GM12878 (cell line): ENCODE data around the gene CD209. TPM values are rescaled to one million over a fixed set of nuclear protein-coding genes. Genes with fewer than 3 reads are reported as not detected.

Source experiments
- ATAC-seq: fragments of 200-7000 bp; cut with Tn5 transposase; 3 replicates; pipeline ENCODE4 v1.9.1; 2020; ENCODE audit warnings: mild to moderate bottlenecking, moderate library complexity
- BruUV-seq: library from RNA; stranded (reverse); fragments of 400-500 nt; replicated peaks from 2 replicates; lab custom pipeline; 2021; lab: Mats Ljungman, UMichigan
- CTCF ChIA-PET: fragments of 300-600 bp; sonication (Branson Sonifier 250); formaldehyde crosslinking; extraction: SDS; loops from one replicate; lab custom pipeline; 2021; ENCODE audit warnings: inconsistent platforms; lab: Yijun Ruan, JAX
- POLR2A ChIA-PET: fragments of 350-600 bp; formaldehyde crosslinking; extraction: SDS; loops from one replicate; lab custom pipeline; 2021; ENCODE audit warnings: inconsistent platforms; lab: Charles Lee
- RAD21 ChIA-PET: fragments of 300-600 bp; sonication (Branson Sonifier 250); formaldehyde crosslinking; loops from one replicate; lab custom pipeline; 2023; ENCODE audit warnings: antibody characterized with exemption; ENCODE audit not compliant: unreplicated experiment; lab: Charles Lee
- SMC1A ChIA-PET: fragments of 300-600 bp; sonication (Branson Sonifier 250); formaldehyde crosslinking; loops from one replicate; lab custom pipeline; 2023; ENCODE audit not compliant: unreplicated experiment, uncharacterized antibody; lab: Charles Lee
- DNase-seq: peaks from one replicate; pipeline ENCODE4 v3.0.0-alpha.2; 2011; ENCODE audit warnings: low read depth, low spot score
- FAIRE-seq: peaks from 3 replicates; lab custom pipeline; 2011; peaks lifted over from hg19 to GRCh38; lab: Jason Lieb, UNC
- H2AFZ ChIP-seq: 2 replicates; pipeline ENCODE4 v1.6.0; 2011; ENCODE audit warnings: low read depth, low read length, control low read depth; ENCODE audit not compliant: control insufficient read depth
- H3K27ac ChIP-seq: 2 replicates; pipeline ENCODE4 v1.5.1; 2011; ENCODE audit warnings: control low read depth; ENCODE audit not compliant: control insufficient read depth, insufficient read depth
- H3K27me3 ChIP-seq, 2 experiments: replicated peaks in 1 of 2; 2 replicates each; pipeline versions ENCODE4 v1.6.0 to v1.6.1; 2011; ENCODE audit warnings: low read length in 1 of 2; ENCODE audit not compliant: control insufficient read depth in 2 of 2, insufficient read depth in 2 of 2
- H3K36me3 ChIP-seq, 2 experiments: 2 replicates each; pipeline ENCODE4 v1.5.1; 2011; ENCODE audit warnings: low read length in 1 of 2; ENCODE audit not compliant: control insufficient read depth in 2 of 2, insufficient read depth in 2 of 2
- H3K4me1 ChIP-seq: 2 replicates; pipeline ENCODE4 v1.6.1; 2011; ENCODE audit warnings: mild to moderate bottlenecking, low read length, moderate library complexity, mixed read lengths; ENCODE audit not compliant: control insufficient read depth, insufficient read depth
- H3K4me2 ChIP-seq: 2 replicates; pipeline ENCODE4 v1.6.0; 2011; ENCODE audit warnings: control low read depth; ENCODE audit not compliant: control insufficient read depth, insufficient read depth
- H3K4me3 ChIP-seq: fragments of 200-600 bp; sonication (generic); 2 replicates; pipeline ENCODE4 v1.5.1; 2016
- H3K79me2 ChIP-seq: 2 replicates; pipeline ENCODE4 v1.6.0; 2011; ENCODE audit warnings: low read length; ENCODE audit not compliant: control insufficient read depth, insufficient read depth
- H3K9ac ChIP-seq: 2 replicates; pipeline ENCODE4 v1.8.0; 2011; ENCODE audit warnings: low read length, control low read depth, mixed read lengths; ENCODE audit not compliant: control insufficient read depth, insufficient read depth
- H3K9me3 ChIP-seq: replicated peaks from 3 replicates; pipeline ENCODE4 v1.5.1; 2011; ENCODE audit warnings: mild to moderate bottlenecking, low read length; ENCODE audit not compliant: control insufficient read depth, insufficient read depth
- H4K20me1 ChIP-seq: 2 replicates; pipeline ENCODE4 v1.6.0; 2011; ENCODE audit not compliant: control insufficient read depth, insufficient read depth
- IRF4 ChIP-seq: IDR thresholded peaks from 2 replicates; pipeline ENCODE4 v1.6.1; 2011; ENCODE audit warnings: low read depth, low read length
- YBX1 ChIP-seq: fragments of 450-650 bp; IDR thresholded peaks from 2 replicates; pipeline ENCODE4 v1.6.1; 2016; ENCODE audit warnings: antibody characterized with exemption
- YY1 ChIP-seq: IDR thresholded peaks from 2 replicates; pipeline ENCODE4 v1.6.1; 2011; ENCODE audit warnings: low read depth, mild to moderate bottlenecking, low read length
- WGBS: methylation state at CpG from one replicate; pipeline ENCODE4 v1.1.6; 2016; ENCODE audit warnings: low lambda C conversion rate; ENCODE audit not compliant: insufficient replicate concordance, insufficient coverage; ENCODE audit errors: missing lambda C conversion rate; 5-methylcytosine and 5-hydroxymethylcytosine counted together
- in situ Hi-C: fragments of 300-500 bp; cut with MboI; formaldehyde crosslinking; loops from 9 replicates; pipeline ENCODE4 v1.14.3; 2018; ENCODE audit warnings: mixed read lengths
- intact Hi-C: fragments of 100-400 bp; cut with micrococcal nuclease; formaldehyde crosslinking; loops from one replicate; pipeline ENCODE4 v1.14.2; 2022; ENCODE audit not compliant: unreplicated experiment
- polyA plus RNA-seq, 11 experiments: library from polyadenylated mRNA; depleted of rRNA in 4 of 11; unstranded in 6 of 11; stranded (reverse) in 5 of 11; fragments of >200 nt; fragmentation: Nextera tagmentation in 4 of 11; fragmentation: Illumina TruSeq in 1 of 11; extraction: Ambion mirVana in 4 of 11; extraction: Trizol in 1 of 11; gene quantifications; 1 replicate in 1 of 11; 2 replicates in 10 of 11; pipeline versions ENCODE4 v1.2.1 to v1.2.3, GENCODE V29; 2011 to 2016; ENCODE audit warnings: inconsistent platforms in 2 of 11, missing spikeins in 2 of 11, low read depth in 1 of 11
- total RNA-seq, 4 experiments: library from RNA; depleted of rRNA in 3 of 4; stranded (reverse); fragments of >200 nt in 3 of 4; fragmentation: Illumina TruSeq in 1 of 4; extraction: Trizol in 1 of 4; gene quantifications; 2 replicates each; pipeline versions ENCODE4 v1.2.1 to v1.2.3, GENCODE V29; 2013 to 2021
- TF ChIP-seq, protein P1 (sequence below): IDR thresholded peaks from 2 replicates; pipeline ENCODE4 v1.6.1; 2011; ENCODE audit warnings: borderline replicate concordance, low read depth, mild to moderate bottlenecking, moderate library complexity, mixed read lengths, low read length; ENCODE audit not compliant: insufficient read depth; ENCODE audit errors: extremely low read length
- TF ChIP-seq, protein P2 (sequence below): IDR thresholded peaks from 2 replicates; pipeline ENCODE4 v1.6.1; 2012; ENCODE audit warnings: low read depth, low read length, improper control_type of control experiment
- TF ChIP-seq, protein P3 (sequence below): fragments of 450-650 bp; IDR thresholded peaks from 2 replicates; pipeline ENCODE4 v1.6.1; 2016; ENCODE audit warnings: mild to moderate bottlenecking

CD209 gene
- total and polyA plus RNA-seq, 10 of the 15 experiments (the other 5 are each of a cell fraction or from before 2014, with no cell fraction given): 0.04 to 0.21 (median 0.10) TPM; not detected in 3

DNA sequence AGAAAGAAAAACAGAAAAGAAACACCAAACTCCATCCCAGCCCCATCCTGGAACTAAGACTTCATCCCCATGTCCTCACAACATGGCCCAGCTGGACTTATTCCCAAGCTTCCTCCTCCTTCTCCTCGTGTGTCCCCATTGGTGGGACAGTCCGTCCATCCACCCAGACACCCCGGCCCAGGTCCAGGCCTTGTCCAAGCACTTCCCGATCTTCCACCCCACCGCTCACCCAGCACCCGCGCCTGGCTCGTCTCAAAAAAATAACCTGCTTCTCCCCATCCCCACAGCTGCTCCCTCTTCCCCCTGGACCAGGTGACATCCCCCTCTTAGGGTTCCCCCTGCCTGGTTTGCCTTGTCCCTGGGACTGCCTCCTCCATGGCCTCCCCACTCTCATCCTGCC lies 44.0 kb downstream of the CD209 start:
- H3K4me1 ChIP-seq: peaks cover 70% of the 10 kb centered on the region
- no peaks in the 10 kb centered on the region for H4K20me1 ChIP-seq
- no peak overlapping the region for H3K4me2 ChIP-seq
- POLR2A ChIA-PET: interaction anchor here (0.6 to 1.0 kb wide), 6 partner anchors 9 to 521 kb away, joined by 3 to 5 read pairs (median 3); no protein-coding TSS in a partner anchor
- H3K36me3 ChIP-seq: no peaks in the 10 kb centered on the region
- no peak for TF ChIP-seq YY1
- no peak for TF ChIP-seq YBX1
- TF ChIP-seq, protein P1, sequence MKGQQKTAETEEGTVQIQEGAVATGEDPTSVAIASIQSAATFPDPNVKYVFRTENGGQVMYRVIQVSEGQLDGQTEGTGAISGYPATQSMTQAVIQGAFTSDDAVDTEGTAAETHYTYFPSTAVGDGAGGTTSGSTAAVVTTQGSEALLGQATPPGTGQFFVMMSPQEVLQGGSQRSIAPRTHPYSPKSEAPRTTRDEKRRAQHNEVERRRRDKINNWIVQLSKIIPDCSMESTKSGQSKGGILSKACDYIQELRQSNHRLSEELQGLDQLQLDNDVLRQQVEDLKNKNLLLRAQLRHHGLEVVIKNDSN: no peak
- TF ChIP-seq IRF4: no peak
- TF ChIP-seq, protein P2, sequence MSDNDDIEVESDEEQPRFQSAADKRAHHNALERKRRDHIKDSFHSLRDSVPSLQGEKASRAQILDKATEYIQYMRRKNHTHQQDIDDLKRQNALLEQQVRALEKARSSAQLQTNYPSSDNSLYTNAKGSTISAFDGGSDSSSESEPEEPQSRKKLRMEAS: no peak
- TF ChIP-seq, protein P3, sequence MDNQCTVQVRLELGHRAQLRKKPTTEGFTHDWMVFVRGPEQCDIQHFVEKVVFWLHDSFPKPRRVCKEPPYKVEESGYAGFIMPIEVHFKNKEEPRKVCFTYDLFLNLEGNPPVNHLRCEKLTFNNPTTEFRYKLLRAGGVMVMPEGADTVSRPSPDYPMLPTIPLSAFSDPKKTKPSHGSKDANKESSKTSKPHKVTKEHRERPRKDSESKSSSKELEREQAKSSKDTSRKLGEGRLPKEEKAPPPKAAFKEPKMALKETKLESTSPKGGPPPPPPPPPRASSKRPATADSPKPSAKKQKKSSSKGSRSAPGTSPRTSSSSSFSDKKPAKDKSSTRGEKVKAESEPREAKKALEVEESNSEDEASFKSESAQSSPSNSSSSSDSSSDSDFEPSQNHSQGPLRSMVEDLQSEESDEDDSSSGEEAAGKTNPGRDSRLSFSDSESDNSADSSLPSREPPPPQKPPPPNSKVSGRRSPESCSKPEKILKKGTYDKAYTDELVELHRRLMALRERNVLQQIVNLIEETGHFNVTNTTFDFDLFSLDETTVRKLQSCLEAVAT: peak; percentile 89
- in situ Hi-C loops (loop anchor here (10.0 kb wide), 2 partner anchors 519 to 1179 kb away; no protein-coding TSS in a partner anchor), intact Hi-C loops (loop anchor here (5.0 to 10.0 kb wide), 2 partner anchors 104 to 491 kb away; no protein-coding TSS in a partner anchor)
- SMC1A ChIA-PET: interaction anchor here (1.0 kb wide), 1 partner anchor 41 kb away, joined by 6 read pairs; no protein-coding TSS in a partner anchor
- H3K4me3 ChIP-seq: no peak overlapping the region
- peaks cover 32% of the 10 kb centered on the region for H3K79me2 ChIP-seq
- CTCF ChIA-PET: no interaction called here
- no TSS peak for BruUV-seq
- DNase-seq (no peak), ATAC-seq (no peak), FAIRE-seq (no peak)
- no peaks in the 10 kb centered on the region; the same call in 2 of the 3 replicates for H3K9me3 ChIP-seq
- H3K27me3 ChIP-seq: no peaks in the 10 kb centered on the region
- RAD21 ChIA-PET: interaction anchor here (0.6 to 2.5 kb wide), 2 partner anchors 33 to 40 kb away, joined by 3 to 11 read pairs; no protein-coding TSS in a partner anchor
- H2AFZ ChIP-seq: no peak overlapping the region
- peak overlapping the region; percentile 99 for H3K27ac ChIP-seq
- 0 out of 2 replicates have a peak overlapping the region, but pooled peaks have one; percentile 1 for H3K9ac ChIP-seq
- 81% methylated on average over 8 of the region's 8 CpGs for WGBS
